ENCODE results near the gene PMEL. TPM values are rescaled to one million over a fixed set of nuclear protein-coding genes. Genes with fewer than 3 reads are reported as not detected.
"Not testable (repeated sequence)": the region's sequence is repeated elsewhere in the genome, so short reads cannot be mapped to it uniquely, and the experiment has no call there.

The PMEL gene
- total RNA-seq, 1 experiment from 2014 or later, result 72.2 TPM

DNA sequence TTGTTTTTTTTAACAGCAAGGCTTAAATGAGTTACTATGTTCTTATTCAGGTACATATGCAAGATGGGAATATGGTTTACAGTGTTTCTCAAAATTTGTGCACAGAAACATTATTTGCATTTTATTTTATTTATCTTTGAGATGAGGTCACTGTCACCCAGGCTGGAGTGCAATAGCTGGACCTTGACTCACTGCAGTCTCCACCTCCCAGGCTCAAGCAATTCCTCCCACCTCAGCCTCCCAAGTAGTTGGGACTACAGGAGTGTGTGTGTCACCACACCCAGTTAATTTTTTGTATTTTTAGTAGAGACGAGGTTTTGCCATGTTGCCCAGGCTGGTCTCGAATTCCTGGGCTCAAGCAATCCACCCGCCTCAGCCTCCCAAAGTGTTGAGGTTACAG is 46.8 kb downstream of the PMEL start:
- peaks cover 18% of the 10 kb centered on the region for H3K36me3 Mint-ChIP-seq
- CTCF ChIA-PET; H3K27ac Mint-ChIP-seq; ATAC-seq; H3K4me3 Mint-ChIP-seq; POLR2A ChIA-PET; H3K9me3 Mint-ChIP-seq; DNase-seq (ENCODE audit: low spot score); H3K4me1 Mint-ChIP-seq; H3K27me3 Mint-ChIP-seq (ENCODE audit: low read depth): not testable (repeated sequence)

DNA sequence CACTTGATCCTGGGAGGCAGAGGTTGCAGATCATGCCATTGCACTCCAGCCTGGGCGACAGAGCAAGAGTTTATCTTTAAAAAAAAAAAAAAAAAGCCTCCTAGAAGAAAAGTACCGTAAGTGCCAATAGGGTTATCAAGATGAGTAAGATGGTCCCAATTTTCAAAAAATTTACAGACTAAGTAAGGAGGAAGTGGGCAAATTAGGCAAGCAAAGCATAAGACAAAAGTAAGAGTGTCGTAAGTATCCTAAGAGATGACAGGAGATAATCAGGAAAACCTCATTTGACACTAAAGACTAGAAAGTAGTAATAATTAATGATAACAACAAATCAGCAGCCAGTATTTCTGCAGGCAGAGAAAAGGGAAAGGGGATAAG is 50.4 kb downstream of the PMEL start:
- H3K27ac Mint-ChIP-seq, result no peak overlapping the region
- TF ChIP-seq RORB (CRISPR knock-in tag; IDR thresholded peaks at IDR 0.05) (no peak), ZSCAN18 (CRISPR knock-in tag; IDR thresholded peaks at IDR 0.05) (no peak), FOXP4 (CRISPR knock-in tag; IDR thresholded peaks at IDR 0.05) (no peak), ATF1 (CRISPR knock-in tag; IDR thresholded peaks at IDR 0.05) (no peak), SMAD3 (CRISPR knock-in tag; IDR thresholded peaks at IDR 0.05; ENCODE audit: borderline replicate concordance) (no peak), FOXP1 (CRISPR knock-in tag; IDR thresholded peaks at IDR 0.05; ENCODE audit: borderline replicate concordance) (no peak), ZNF121 (CRISPR knock-in tag; IDR thresholded peaks at IDR 0.05) (no peak), EMX1 (CRISPR knock-in tag; IDR thresholded peaks at IDR 0.05) (no peak), TP53 (CRISPR knock-in tag; IDR thresholded peaks at IDR 0.05) (no peak), KAT7 (CRISPR knock-in tag; IDR thresholded peaks at IDR 0.05; ENCODE audit: borderline replicate concordance) (no peak), GABPB1 (CRISPR knock-in tag; IDR thresholded peaks at IDR 0.05) (no peak)
- TF ChIP-seq, protein P1, sequence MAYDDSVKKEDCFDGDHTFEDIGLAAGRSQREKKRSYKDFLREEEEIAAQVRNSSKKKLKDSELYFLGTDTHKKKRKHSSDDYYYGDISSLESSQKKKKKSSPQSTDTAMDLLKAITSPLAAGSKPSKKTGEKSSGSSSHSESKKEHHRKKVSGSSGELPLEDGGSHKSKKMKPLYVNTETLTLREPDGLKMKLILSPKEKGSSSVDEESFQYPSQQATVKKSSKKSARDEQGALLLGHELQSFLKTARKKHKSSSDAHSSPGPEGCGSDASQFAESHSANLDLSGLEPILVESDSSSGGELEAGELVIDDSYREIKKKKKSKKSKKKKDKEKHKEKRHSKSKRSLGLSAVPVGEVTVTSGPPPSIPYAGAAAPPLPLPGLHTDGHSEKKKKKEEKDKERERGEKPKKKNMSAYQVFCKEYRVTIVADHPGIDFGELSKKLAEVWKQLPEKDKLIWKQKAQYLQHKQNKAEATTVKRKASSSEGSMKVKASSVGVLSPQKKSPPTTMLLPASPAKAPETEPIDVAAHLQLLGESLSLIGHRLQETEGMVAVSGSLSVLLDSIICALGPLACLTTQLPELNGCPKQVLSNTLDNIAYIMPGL (CRISPR knock-in tag; IDR thresholded peaks at IDR 0.05), result no peak
- TF ChIP-seq, protein P2, sequence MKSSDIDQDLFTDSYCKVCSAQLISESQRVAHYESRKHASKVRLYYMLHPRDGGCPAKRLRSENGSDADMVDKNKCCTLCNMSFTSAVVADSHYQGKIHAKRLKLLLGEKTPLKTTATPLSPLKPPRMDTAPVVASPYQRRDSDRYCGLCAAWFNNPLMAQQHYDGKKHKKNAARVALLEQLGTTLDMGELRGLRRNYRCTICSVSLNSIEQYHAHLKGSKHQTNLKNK (CRISPR knock-in tag; IDR thresholded peaks at IDR 0.05), result no peak
- no peaks in the 10 kb centered on the region for H3K4me1 Mint-ChIP-seq
- no peak overlapping the region for H3K4me3 Mint-ChIP-seq
- DNase-seq (ENCODE audit: low spot score), result no peak
- no peaks in the 10 kb centered on the region for H3K9me3 Mint-ChIP-seq
- H3K36me3 Mint-ChIP-seq, result peaks cover 20% of the 10 kb centered on the region
- no peak for ATAC-seq
- CTCF ChIA-PET, result interaction anchor here (0.7 kb wide), 1 partner anchor 132 kb away, joined by 4 read pairs; no protein-coding TSS in a partner anchor
- no peaks in the 10 kb centered on the region for H3K27me3 Mint-ChIP-seq (ENCODE audit: low read depth)
- POLR2A ChIA-PET, result no interaction called here

- peaks cover 4% of the 10 kb centered on the region for H3K4me1 Mint-ChIP-seq
- ChIA-PET CTCF (no interaction called here), POLR2A (no interaction called here)
- no peak for DNase-seq (ENCODE audit: low spot score)
- no peak overlapping the region for H3K4me3 Mint-ChIP-seq
- peaks cover 20% of the 10 kb centered on the region for H3K36me3 Mint-ChIP-seq
- no peak for TF ChIP-seq FOXJ3 (CRISPR knock-in tag; IDR thresholded peaks at IDR 0.05; ENCODE audit: borderline replicate concordance)
- TF ChIP-seq, protein P3, sequence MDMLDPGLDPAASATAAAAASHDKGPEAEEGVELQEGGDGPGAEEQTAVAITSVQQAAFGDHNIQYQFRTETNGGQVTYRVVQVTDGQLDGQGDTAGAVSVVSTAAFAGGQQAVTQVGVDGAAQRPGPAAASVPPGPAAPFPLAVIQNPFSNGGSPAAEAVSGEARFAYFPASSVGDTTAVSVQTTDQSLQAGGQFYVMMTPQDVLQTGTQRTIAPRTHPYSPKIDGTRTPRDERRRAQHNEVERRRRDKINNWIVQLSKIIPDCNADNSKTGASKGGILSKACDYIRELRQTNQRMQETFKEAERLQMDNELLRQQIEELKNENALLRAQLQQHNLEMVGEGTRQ (CRISPR knock-in tag; IDR thresholded peaks at IDR 0.05), result no peak
- no peak for TF ChIP-seq ZNF263 (CRISPR knock-in tag; IDR thresholded peaks at IDR 0.05; ENCODE audit: low read depth)
- TF ChIP-seq NR3C1 (CRISPR knock-in tag; conservative IDR thresholded peaks at IDR 0.05; ENCODE audit: low read depth), result no peak
- TF ChIP-seq, protein P1 (CRISPR knock-in tag; IDR thresholded peaks at IDR 0.05), result no peak
- TF ChIP-seq ZNF396 (CRISPR knock-in tag; IDR thresholded peaks at IDR 0.05; ENCODE audit: borderline replicate concordance), result no peak
- TF ChIP-seq, protein P4, sequence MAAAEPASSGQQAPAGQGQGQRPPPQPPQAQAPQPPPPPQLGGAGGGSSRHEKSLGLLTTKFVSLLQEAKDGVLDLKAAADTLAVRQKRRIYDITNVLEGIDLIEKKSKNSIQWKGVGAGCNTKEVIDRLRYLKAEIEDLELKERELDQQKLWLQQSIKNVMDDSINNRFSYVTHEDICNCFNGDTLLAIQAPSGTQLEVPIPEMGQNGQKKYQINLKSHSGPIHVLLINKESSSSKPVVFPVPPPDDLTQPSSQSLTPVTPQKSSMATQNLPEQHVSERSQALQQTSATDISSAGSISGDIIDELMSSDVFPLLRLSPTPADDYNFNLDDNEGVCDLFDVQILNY (CRISPR knock-in tag; IDR thresholded peaks at IDR 0.05), result no peak
- no peak for TF ChIP-seq ZNF425 (CRISPR knock-in tag; conservative IDR thresholded peaks at IDR 0.05)
- no peak for TF ChIP-seq PRRX2 (CRISPR knock-in tag; IDR thresholded peaks at IDR 0.05)
- TF ChIP-seq ETV6 (CRISPR knock-in tag; IDR thresholded peaks at IDR 0.05), result no peak
- H3K27ac Mint-ChIP-seq, result peak overlapping the region; percentile 67
- ATAC-seq, result no peak
- H3K27me3 Mint-ChIP-seq (ENCODE audit: low read depth), result no peaks in the 10 kb centered on the region
- H3K9me3 Mint-ChIP-seq, result no peaks in the 10 kb centered on the region
Measured at GRCh38 chr12:55912908-55913307, 52.9 kb downstream of the PMEL start.

Data from WTC11 (cell line).